Measurements from ENCODE around the gene NTRK1. TPM values are rescaled to one million over a fixed set of nuclear protein-coding genes. Genes with fewer than 3 reads are reported as not detected.

NTRK1 gene
- total and polyA plus RNA-seq, 4 donors, result 0.13 to 0.17 (median 0.14) TPM

GRCh38 chr1:156900896-156901589 lies 40.4 kb downstream of the NTRK1 start:
- Histone ChIP-seq H3K27me3 (ENCODE audit: control insufficient read depth in 4 of 4, insufficient read depth in 4 of 4, low read length in 3 of 4) (peaks cover 0 to 2% (median 0%) of the 10 kb centered on the region in 4 donors), H3K27ac (ENCODE audit: low read depth in 1 of 2, low read length in 2 of 2) (no peak overlapping the region), H3K4me1 (ENCODE audit: control insufficient read depth in 4 of 4, insufficient read depth in 4 of 4, low read length in 3 of 4) (peaks cover 0 to 28% (median 3%) of the 10 kb centered on the region in 4 donors), H3K9ac (ENCODE audit: low read depth in 1 of 2, low read length in 2 of 2) (no peak overlapping the region), H3K36me3 (ENCODE audit: control insufficient read depth in 4 of 4, insufficient read depth in 3 of 4, low read depth in 1 of 4, low read length in 3 of 4) (no peaks in the 10 kb centered on the region), H3K4me3 (ENCODE audit: low read depth in 1 of 3, low read length in 3 of 3) (no peak overlapping the region), H3K9me3 (ENCODE audit: control insufficient read depth in 4 of 4, low read length in 3 of 4) (no peaks in the 10 kb centered on the region)
- TF ChIP-seq, protein P1, sequence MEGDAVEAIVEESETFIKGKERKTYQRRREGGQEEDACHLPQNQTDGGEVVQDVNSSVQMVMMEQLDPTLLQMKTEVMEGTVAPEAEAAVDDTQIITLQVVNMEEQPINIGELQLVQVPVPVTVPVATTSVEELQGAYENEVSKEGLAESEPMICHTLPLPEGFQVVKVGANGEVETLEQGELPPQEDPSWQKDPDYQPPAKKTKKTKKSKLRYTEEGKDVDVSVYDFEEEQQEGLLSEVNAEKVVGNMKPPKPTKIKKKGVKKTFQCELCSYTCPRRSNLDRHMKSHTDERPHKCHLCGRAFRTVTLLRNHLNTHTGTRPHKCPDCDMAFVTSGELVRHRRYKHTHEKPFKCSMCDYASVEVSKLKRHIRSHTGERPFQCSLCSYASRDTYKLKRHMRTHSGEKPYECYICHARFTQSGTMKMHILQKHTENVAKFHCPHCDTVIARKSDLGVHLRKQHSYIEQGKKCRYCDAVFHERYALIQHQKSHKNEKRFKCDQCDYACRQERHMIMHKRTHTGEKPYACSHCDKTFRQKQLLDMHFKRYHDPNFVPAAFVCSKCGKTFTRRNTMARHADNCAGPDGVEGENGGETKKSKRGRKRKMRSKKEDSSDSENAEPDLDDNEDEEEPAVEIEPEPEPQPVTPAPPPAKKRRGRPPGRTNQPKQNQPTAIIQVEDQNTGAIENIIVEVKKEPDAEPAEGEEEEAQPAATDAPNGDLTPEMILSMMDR (IDR thresholded peaks at IDR 0.05; ENCODE audit: low read depth, low read length, missing input control), result no peak
- TF ChIP-seq ZBTB33 (IDR thresholded peaks at IDR 0.05) (no peak), HNF4A (conservative IDR thresholded peaks at IDR 0.05) (no peak), EGR1 (IDR thresholded peaks at IDR 0.05; ENCODE audit: low read depth in 2 of 2) (no peak), GABPA (IDR thresholded peaks at IDR 0.05 in 1 of 2, conservative IDR thresholded peaks at IDR 0.05 in 1 of 2) (no peak), TAF1 (conservative IDR thresholded peaks at IDR 0.05) (no peak), JUND (IDR thresholded peaks at IDR 0.05) (no peak), YY1 (IDR thresholded peaks at IDR 0.05) (no peak), RXRA (IDR thresholded peaks at IDR 0.05) (no peak), HNF4G (IDR thresholded peaks at IDR 0.05) (no peak), MAX (IDR thresholded peaks at IDR 0.05) (no peak), SP1 (IDR thresholded peaks at IDR 0.05) (no peak), RAD21 (IDR thresholded peaks at IDR 0.05) (no peak), FOXA2 (IDR thresholded peaks at IDR 0.05) (no peak)
- TF ChIP-seq, protein P2, sequence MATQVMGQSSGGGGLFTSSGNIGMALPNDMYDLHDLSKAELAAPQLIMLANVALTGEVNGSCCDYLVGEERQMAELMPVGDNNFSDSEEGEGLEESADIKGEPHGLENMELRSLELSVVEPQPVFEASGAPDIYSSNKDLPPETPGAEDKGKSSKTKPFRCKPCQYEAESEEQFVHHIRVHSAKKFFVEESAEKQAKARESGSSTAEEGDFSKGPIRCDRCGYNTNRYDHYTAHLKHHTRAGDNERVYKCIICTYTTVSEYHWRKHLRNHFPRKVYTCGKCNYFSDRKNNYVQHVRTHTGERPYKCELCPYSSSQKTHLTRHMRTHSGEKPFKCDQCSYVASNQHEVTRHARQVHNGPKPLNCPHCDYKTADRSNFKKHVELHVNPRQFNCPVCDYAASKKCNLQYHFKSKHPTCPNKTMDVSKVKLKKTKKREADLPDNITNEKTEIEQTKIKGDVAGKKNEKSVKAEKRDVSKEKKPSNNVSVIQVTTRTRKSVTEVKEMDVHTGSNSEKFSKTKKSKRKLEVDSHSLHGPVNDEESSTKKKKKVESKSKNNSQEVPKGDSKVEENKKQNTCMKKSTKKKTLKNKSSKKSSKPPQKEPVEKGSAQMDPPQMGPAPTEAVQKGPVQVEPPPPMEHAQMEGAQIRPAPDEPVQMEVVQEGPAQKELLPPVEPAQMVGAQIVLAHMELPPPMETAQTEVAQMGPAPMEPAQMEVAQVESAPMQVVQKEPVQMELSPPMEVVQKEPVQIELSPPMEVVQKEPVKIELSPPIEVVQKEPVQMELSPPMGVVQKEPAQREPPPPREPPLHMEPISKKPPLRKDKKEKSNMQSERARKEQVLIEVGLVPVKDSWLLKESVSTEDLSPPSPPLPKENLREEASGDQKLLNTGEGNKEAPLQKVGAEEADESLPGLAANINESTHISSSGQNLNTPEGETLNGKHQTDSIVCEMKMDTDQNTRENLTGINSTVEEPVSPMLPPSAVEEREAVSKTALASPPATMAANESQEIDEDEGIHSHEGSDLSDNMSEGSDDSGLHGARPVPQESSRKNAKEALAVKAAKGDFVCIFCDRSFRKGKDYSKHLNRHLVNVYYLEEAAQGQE (IDR thresholded peaks at IDR 0.05), result no peak
- TF ChIP-seq, protein P3, sequence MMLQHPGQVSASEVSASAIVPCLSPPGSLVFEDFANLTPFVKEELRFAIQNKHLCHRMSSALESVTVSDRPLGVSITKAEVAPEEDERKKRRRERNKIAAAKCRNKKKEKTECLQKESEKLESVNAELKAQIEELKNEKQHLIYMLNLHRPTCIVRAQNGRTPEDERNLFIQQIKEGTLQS (IDR thresholded peaks at IDR 0.05), result no peak
- DNase-seq (ENCODE audit: low spot score), result no peak
- 63% methylated on average over 6 of the region's 6 CpGs for WGBS

All from liver (tissue), 9 donors.